ENCODE data around the gene TRIM17.

- no peak for TF ChIP-seq CTCF (IDR thresholded peaks at IDR 0.05)
- no peak for TF ChIP-seq POLR2AphosphoS5 (IDR thresholded peaks at IDR 0.05)
These were observed 826 bp downstream of the TRIM17 start for GRCh38 chr1:228415853-228416216.
